NT2/D1 (cell line): ENCODE measurements around the gene ITPR2.

Experiments
- SUZ12 ChIP-seq: IDR thresholded peaks from 2 replicates; pipeline ENCODE4 v1.6.1; 2011; ENCODE audit not compliant: insufficient read length, insufficient read depth; ENCODE audit errors: extremely low read depth
- YY1 ChIP-seq: IDR thresholded peaks from 2 replicates; pipeline ENCODE4 v1.6.1; 2011; ENCODE audit not compliant: insufficient read length, insufficient read depth
- ZNF274 ChIP-seq: IDR thresholded peaks from 2 replicates; pipeline ENCODE4 v1.6.1; 2011; ENCODE audit warnings: mild to moderate bottlenecking, low read depth, low read length

DNA sequence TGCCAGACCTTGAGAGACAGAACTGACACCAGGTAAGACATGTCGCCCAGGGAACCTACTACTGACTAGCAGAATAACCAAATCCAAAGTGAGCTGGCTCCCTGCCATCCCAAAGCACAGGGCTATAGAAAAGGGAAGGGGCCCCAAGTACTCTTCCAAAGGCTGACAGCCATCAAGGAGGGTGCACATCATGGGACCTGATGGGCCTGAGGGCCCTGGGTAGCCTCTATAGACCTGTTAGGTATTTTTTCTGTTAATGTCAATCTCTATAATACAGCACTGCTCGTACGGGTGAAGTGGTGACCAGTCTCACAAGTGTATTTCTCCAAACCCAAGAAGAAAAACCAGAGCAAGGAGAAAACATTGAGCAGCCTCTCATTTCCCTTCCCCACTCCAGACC is 171.6 kb downstream of the ITPR2 start:
- no peak for TF ChIP-seq YY1
- no peak for TF ChIP-seq ZNF274
- no peak for TF ChIP-seq SUZ12
